ENCODE data around the gene DBN1. TPM values are rescaled to one million over a fixed set of nuclear protein-coding genes. Genes with fewer than 3 reads are reported as not detected.

The DBN1 gene
- total RNA-seq, 1 experiment from 2014 or later: 29.1 TPM

GRCh38 chr5:177437623-177438022, 35.8 kb downstream of the DBN1 start:
- Histone ChIP-seq H3K4me1 (ENCODE audit: low read length) (no peaks in the 10 kb centered on the region), H3K27ac (ENCODE audit: low read length) (no peak overlapping the region), H3K4me2 (ENCODE audit: low read depth, low read length, poor library complexity, severe bottlenecking) (no peak overlapping the region), H4K20me1 (ENCODE audit: insufficient read depth, low read depth, low read length) (no peaks in the 10 kb centered on the region), H2AFZ (ENCODE audit: low read length) (no peak overlapping the region), H3K27me3 (ENCODE audit: low read length) (no peaks in the 10 kb centered on the region), H3K9ac (ENCODE audit: low read length) (no peak overlapping the region), H3K4me3 (ENCODE audit: low read length) (no peak overlapping the region), H3K79me2 (ENCODE audit: low read length) (no peaks in the 10 kb centered on the region), H3K9me3 (ENCODE audit: low read length) (no peaks in the 10 kb centered on the region), H3K9me2 (replicated peaks; ENCODE audit: insufficient read depth, low read length) (no peaks in the 10 kb centered on the region), H3K36me3 (ENCODE audit: insufficient read depth, low read length) (peaks cover 23% of the 10 kb centered on the region)
- no peak for DNase-seq

GRCh38 chr5:177435847-177436536, 37.4 kb downstream of the DBN1 start:
- no peak for DNase-seq
- Histone ChIP-seq H3K4me1 (ENCODE audit: low read length) (peaks cover 10% of the 10 kb centered on the region), H3K27me3 (ENCODE audit: low read length) (no peaks in the 10 kb centered on the region), H3K4me2 (ENCODE audit: low read depth, low read length, poor library complexity, severe bottlenecking) (no peak overlapping the region), H3K9me3 (ENCODE audit: low read length) (no peaks in the 10 kb centered on the region), H3K9ac (ENCODE audit: low read length) (no peak overlapping the region), H3K79me2 (ENCODE audit: low read length) (peaks cover 6% of the 10 kb centered on the region; the same call in 1 of the 2 replicates), H3K4me3 (ENCODE audit: low read length) (no peak overlapping the region), H3K36me3 (ENCODE audit: insufficient read depth, low read length) (peaks cover 31% of the 10 kb centered on the region), H3K27ac (ENCODE audit: low read length) (no peak overlapping the region), H2AFZ (ENCODE audit: low read length) (no peak overlapping the region), H4K20me1 (ENCODE audit: insufficient read depth, low read depth, low read length) (no peaks in the 10 kb centered on the region), H3K9me2 (replicated peaks; ENCODE audit: insufficient read depth, low read length) (no peaks in the 10 kb centered on the region)

DNA sequence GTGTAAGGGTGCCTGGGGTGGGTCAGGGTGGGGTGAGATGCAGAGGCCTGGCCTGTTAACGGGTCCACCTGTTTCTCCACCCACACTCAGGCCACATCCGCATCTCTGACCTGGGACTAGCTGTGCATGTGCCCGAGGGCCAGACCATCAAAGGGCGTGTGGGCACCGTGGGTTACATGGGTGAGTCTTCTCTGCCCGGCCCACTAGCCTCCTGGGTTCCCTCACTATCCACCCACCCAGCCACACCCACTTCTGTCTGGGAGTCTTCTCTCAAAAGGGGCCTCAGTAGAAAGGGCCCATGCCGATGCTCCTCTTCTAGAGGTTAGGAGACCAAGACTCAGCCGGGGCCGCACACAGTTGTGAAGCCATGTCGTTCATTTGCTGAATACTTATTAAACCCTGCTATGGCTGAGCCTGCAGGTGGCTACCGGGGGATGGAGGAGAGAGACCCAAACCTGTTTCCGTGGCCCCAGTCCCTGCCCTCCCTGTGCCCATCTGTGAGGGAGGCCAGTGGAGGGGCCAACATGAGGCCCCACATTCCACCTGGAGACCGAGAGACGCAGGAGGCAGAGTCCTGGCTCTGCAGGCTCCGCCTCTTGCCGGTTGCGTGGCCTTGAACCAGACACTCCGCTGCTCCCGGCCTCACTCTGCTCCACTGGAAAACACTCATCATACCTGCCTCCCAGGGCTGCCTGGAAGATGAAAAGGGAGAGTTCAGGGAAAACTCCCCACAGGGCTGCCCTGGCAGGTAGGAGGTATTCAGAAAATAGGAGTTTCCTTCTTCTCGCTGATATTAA, 38.3 kb downstream of the DBN1 start:
- Histone ChIP-seq H3K4me2 (ENCODE audit: low read depth, low read length, poor library complexity, severe bottlenecking) (no peak overlapping the region), H3K4me1 (ENCODE audit: low read length) (peaks cover 18% of the 10 kb centered on the region), H3K79me2 (ENCODE audit: low read length) (peaks cover 14% of the 10 kb centered on the region), H3K9ac (ENCODE audit: low read length) (no peak overlapping the region), H3K27ac (ENCODE audit: low read length) (no peak overlapping the region), H3K36me3 (ENCODE audit: insufficient read depth, low read length) (peaks cover 31% of the 10 kb centered on the region), H3K9me3 (ENCODE audit: low read length) (no peaks in the 10 kb centered on the region), H3K4me3 (ENCODE audit: low read length) (no peak overlapping the region), H3K27me3 (ENCODE audit: low read length) (no peaks in the 10 kb centered on the region), H2AFZ (ENCODE audit: low read length) (no peak overlapping the region), H4K20me1 (ENCODE audit: insufficient read depth, low read depth, low read length) (no peaks in the 10 kb centered on the region; the same call in 1 of the 2 replicates), H3K9me2 (replicated peaks; ENCODE audit: insufficient read depth, low read length) (no peaks in the 10 kb centered on the region)
- no peak for DNase-seq

DNA sequence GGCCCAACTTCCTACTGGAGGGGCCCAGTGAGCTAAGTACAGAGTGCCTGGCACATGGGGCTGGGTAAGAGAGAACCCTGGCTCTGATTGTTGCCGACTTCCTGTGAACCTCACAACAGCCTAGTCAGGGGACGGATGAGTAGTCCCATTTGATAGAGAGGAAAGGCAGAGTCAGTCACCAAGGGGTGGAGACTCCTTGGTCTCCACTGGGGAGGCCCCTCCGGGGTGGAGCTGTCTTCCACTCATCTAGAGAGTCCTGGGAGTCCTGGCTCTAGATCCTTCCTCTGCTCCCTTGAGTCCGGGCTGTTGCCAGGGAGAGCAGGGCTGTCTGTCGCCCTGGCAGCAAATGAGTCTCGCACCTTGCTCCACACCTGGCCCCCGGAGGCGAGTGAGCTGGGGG, 39.0 kb downstream of the DBN1 start:
- H3K9me3 ChIP-seq (ENCODE audit: low read length): no peaks in the 10 kb centered on the region
- no peak for DNase-seq
- H3K4me1 ChIP-seq (ENCODE audit: low read length): peaks cover 25% of the 10 kb centered on the region
- H2AFZ ChIP-seq (ENCODE audit: low read length): no peak overlapping the region
- no peaks in the 10 kb centered on the region for H3K9me2 ChIP-seq (replicated peaks; ENCODE audit: insufficient read depth, low read length)
- H3K36me3 ChIP-seq (ENCODE audit: insufficient read depth, low read length): peaks cover 31% of the 10 kb centered on the region
- H3K9ac ChIP-seq (ENCODE audit: low read length): no peak overlapping the region
- H3K79me2 ChIP-seq (ENCODE audit: low read length): peaks cover 21% of the 10 kb centered on the region
- no peak overlapping the region for H3K27ac ChIP-seq (ENCODE audit: low read length)
- H3K4me2 ChIP-seq (ENCODE audit: low read depth, low read length, poor library complexity, severe bottlenecking): no peak overlapping the region
- H3K4me3 ChIP-seq (ENCODE audit: low read length): no peak overlapping the region
- no peaks in the 10 kb centered on the region; the same call in 1 of the 2 replicates for H4K20me1 ChIP-seq (ENCODE audit: insufficient read depth, low read depth, low read length)
- H3K27me3 ChIP-seq (ENCODE audit: low read length): no peaks in the 10 kb centered on the region

- Histone ChIP-seq H3K9me3 (ENCODE audit: low read length) (no peaks in the 10 kb centered on the region), H3K9me2 (replicated peaks; ENCODE audit: insufficient read depth, low read length) (no peaks in the 10 kb centered on the region), H3K36me3 (ENCODE audit: insufficient read depth, low read length) (peaks cover 27% of the 10 kb centered on the region), H3K79me2 (ENCODE audit: low read length) (peaks cover 28% of the 10 kb centered on the region), H3K9ac (ENCODE audit: low read length) (no peak overlapping the region), H2AFZ (ENCODE audit: low read length) (no peak overlapping the region), H3K27ac (ENCODE audit: low read length) (no peak overlapping the region), H3K4me1 (ENCODE audit: low read length) (peaks cover 32% of the 10 kb centered on the region), H4K20me1 (ENCODE audit: insufficient read depth, low read depth, low read length) (peaks cover 2% of the 10 kb centered on the region; the same call in 1 of the 2 replicates), H3K27me3 (ENCODE audit: low read length) (no peaks in the 10 kb centered on the region), H3K4me3 (ENCODE audit: low read length) (no peak overlapping the region), H3K4me2 (ENCODE audit: low read depth, low read length, poor library complexity, severe bottlenecking) (no peak overlapping the region)
- no peak for DNase-seq
These were observed 39.7 kb downstream of the DBN1 start for GRCh38 chr5:177433658-177434217.

DNA sequence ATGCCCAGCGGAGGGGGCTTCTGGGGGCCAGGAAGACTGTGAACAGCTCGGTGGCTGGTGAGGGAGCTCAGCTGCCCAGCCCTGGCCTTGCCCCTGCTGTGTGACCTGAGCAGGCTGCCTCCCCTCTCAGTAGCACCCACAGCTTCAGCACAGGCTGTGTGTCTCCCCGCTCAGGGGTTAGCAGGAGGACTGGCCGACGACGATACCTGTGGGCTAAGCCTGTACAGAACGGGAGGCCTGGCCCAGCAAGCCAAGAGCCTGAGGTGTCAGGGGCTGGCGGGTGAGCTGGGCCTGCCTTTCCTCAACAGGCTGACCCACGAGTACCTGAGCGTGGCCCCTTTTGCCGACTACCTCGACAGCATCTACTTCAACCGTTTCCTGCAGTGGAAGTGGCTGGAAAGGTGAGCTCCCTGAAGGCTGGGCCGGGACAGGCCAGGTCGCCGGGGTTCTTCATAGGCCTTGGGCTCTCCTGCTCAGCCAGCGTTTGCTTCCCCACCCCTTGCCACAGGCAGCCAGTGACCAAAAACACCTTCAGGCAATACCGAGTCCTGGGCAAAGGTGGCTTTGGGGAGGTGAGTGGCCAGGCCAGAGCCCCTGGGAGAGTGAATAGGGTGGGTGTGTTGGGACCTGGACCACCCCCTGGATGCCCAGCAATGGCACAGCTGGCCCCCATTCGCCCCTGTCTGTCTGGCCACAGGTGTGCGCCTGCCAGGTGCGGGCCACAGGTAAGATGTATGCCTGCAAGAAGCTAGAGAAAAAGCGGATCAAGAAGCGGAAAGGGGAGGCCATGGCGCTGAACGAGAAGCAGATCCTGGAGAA, 40.4 kb downstream of the DBN1 start:
- Histone ChIP-seq H2AFZ (ENCODE audit: low read length) (no peak overlapping the region), H3K36me3 (ENCODE audit: insufficient read depth, low read length) (peaks cover 27% of the 10 kb centered on the region), H3K9me3 (ENCODE audit: low read length) (no peaks in the 10 kb centered on the region), H3K79me2 (ENCODE audit: low read length) (peaks cover 35% of the 10 kb centered on the region), H3K4me1 (ENCODE audit: low read length) (peaks cover 39% of the 10 kb centered on the region), H3K4me2 (ENCODE audit: low read depth, low read length, poor library complexity, severe bottlenecking) (no peak overlapping the region), H4K20me1 (ENCODE audit: insufficient read depth, low read depth, low read length) (peaks cover 9% of the 10 kb centered on the region; the same call in 1 of the 2 replicates), H3K9me2 (replicated peaks; ENCODE audit: insufficient read depth, low read length) (no peaks in the 10 kb centered on the region), H3K4me3 (ENCODE audit: low read length) (no peak overlapping the region), H3K27ac (ENCODE audit: low read length) (no peak overlapping the region), H3K9ac (ENCODE audit: low read length) (no peak overlapping the region), H3K27me3 (ENCODE audit: low read length) (no peaks in the 10 kb centered on the region)
- no peak for DNase-seq

GRCh38 chr5:177432143-177432838, 41.1 kb downstream of the DBN1 start:
- Histone ChIP-seq H3K4me2 (ENCODE audit: low read depth, low read length, poor library complexity, severe bottlenecking) (no peak overlapping the region), H3K9me3 (ENCODE audit: low read length) (no peaks in the 10 kb centered on the region), H3K4me1 (ENCODE audit: low read length) (peaks cover 46% of the 10 kb centered on the region), H3K27me3 (ENCODE audit: low read length) (no peaks in the 10 kb centered on the region), H3K36me3 (ENCODE audit: insufficient read depth, low read length) (peaks cover 27% of the 10 kb centered on the region), H3K4me3 (ENCODE audit: low read length) (no peak overlapping the region), H3K9ac (ENCODE audit: low read length) (no peak overlapping the region), H2AFZ (ENCODE audit: low read length) (no peak overlapping the region), H3K27ac (ENCODE audit: low read length) (peak overlapping the region; percentile 84), H3K9me2 (replicated peaks; ENCODE audit: insufficient read depth, low read length) (no peaks in the 10 kb centered on the region), H3K79me2 (ENCODE audit: low read length) (peaks cover 43% of the 10 kb centered on the region), H4K20me1 (ENCODE audit: insufficient read depth, low read depth, low read length) (peaks cover 15% of the 10 kb centered on the region; the same call in 1 of the 2 replicates)
- DNase-seq: no peak
